H9 (cell line): ENCODE data around the gene GYS1. TPM values are rescaled to one million over a fixed set of nuclear protein-coding genes. Genes with fewer than 3 reads are reported as not detected.
"Not testable (repeated sequence)": the region's sequence is repeated elsewhere in the genome, so short reads cannot be mapped to it uniquely, and the experiment has no call there.

Experiments used
- DNase-seq: peaks from one replicate; pipeline ENCODE4 v3.0.0-alpha.2; 2017
- H2AFZ ChIP-seq: one replicate; pipeline ENCODE4 v1.6.1; 2013; ENCODE audit warnings: mild to moderate bottlenecking, low read length, control low read depth, moderate library complexity
- H2AK5ac ChIP-seq: 2 replicates; pipeline ENCODE4 v1.6.1; 2013; ENCODE audit warnings: low read length, control low read depth, mixed read lengths; ENCODE audit not compliant: insufficient read length
- H2BK120ac ChIP-seq: one replicate; pipeline ENCODE4 v1.6.1; 2013; ENCODE audit warnings: low read depth, mild to moderate bottlenecking, low read length, control low read depth, inconsistent platforms; ENCODE audit not compliant: poor library complexity, severe bottlenecking
- H2BK12ac ChIP-seq: 2 replicates; pipeline ENCODE4 v1.6.1; 2013; ENCODE audit warnings: low read length, control low read depth, mixed read lengths, low read depth; ENCODE audit not compliant: insufficient read length
- H2BK15ac ChIP-seq: 2 replicates; pipeline ENCODE4 v1.6.1; 2013; ENCODE audit warnings: low read depth, low read length, control low read depth
- H2BK20ac ChIP-seq: one replicate; pipeline ENCODE4 v1.6.1; 2013; ENCODE audit warnings: low read depth, mild to moderate bottlenecking, low read length, control low read depth, inconsistent platforms; ENCODE audit not compliant: poor library complexity, severe bottlenecking
- H2BK5ac ChIP-seq: 2 replicates; pipeline ENCODE4 v1.6.1; 2013; ENCODE audit warnings: low read length, control low read depth, mixed read lengths; ENCODE audit not compliant: insufficient read length
- H3K14ac ChIP-seq: 2 replicates; pipeline ENCODE4 v1.6.1; 2013; ENCODE audit warnings: low read length, control low read depth; ENCODE audit not compliant: insufficient read depth
- H3K18ac ChIP-seq: 2 replicates; pipeline ENCODE4 v1.6.1; 2013; ENCODE audit warnings: low read depth, mild to moderate bottlenecking, mixed read lengths, low read length, control low read depth; ENCODE audit not compliant: insufficient read length
- H3K23ac ChIP-seq: 2 replicates; pipeline ENCODE4 v1.6.1; 2013; ENCODE audit warnings: low read length, control low read depth, mixed read lengths, low read depth; ENCODE audit not compliant: insufficient read length
- H3K23me2 ChIP-seq: 2 replicates; pipeline ENCODE4 v1.6.1; 2013; ENCODE audit warnings: low read depth, mild to moderate bottlenecking, mixed read lengths, low read length, control low read depth; ENCODE audit not compliant: insufficient read length, poor library complexity, severe bottlenecking
- H3K27ac ChIP-seq: 2 replicates; pipeline ENCODE4 v1.5.1; 2013; ENCODE audit warnings: low read length, control low read depth, mixed read lengths, low read depth; ENCODE audit not compliant: insufficient read length
- H3K27me3 ChIP-seq: 2 replicates; pipeline ENCODE4 v1.6.1; 2013; ENCODE audit warnings: low read length, control low read depth, inconsistent platforms; ENCODE audit not compliant: insufficient read depth
- H3K4ac ChIP-seq: 2 replicates; pipeline ENCODE4 v1.6.1; 2013; ENCODE audit warnings: low read depth, mild to moderate bottlenecking, control low read depth, inconsistent platforms, low read length, moderate library complexity
- H3K4me1 ChIP-seq: 2 replicates; pipeline ENCODE4 v1.6.1; 2013; ENCODE audit warnings: low read length, control low read depth, inconsistent platforms; ENCODE audit not compliant: insufficient read depth
- H3K4me2 ChIP-seq: 2 replicates; pipeline ENCODE4 v1.6.1; 2013; ENCODE audit warnings: low read length, control low read depth, mixed read lengths; ENCODE audit not compliant: insufficient read length, insufficient read depth
- H3K56ac ChIP-seq: 2 replicates; pipeline ENCODE4 v1.6.1; 2013; ENCODE audit warnings: low read depth, mild to moderate bottlenecking, mixed read lengths, low read length, control low read depth; ENCODE audit not compliant: insufficient read length
- H3K79me1 ChIP-seq: 2 replicates; pipeline ENCODE4 v1.6.1; 2013; ENCODE audit warnings: low read depth, mild to moderate bottlenecking, moderate library complexity, low read length, control low read depth, inconsistent platforms; ENCODE audit not compliant: insufficient read depth, poor library complexity, severe bottlenecking
- H3K79me2 ChIP-seq: 2 replicates; pipeline ENCODE4 v1.6.1; 2013; ENCODE audit warnings: low read length, control low read depth, inconsistent platforms; ENCODE audit not compliant: insufficient read depth
- H3K9ac ChIP-seq: 2 replicates; pipeline ENCODE4 v1.6.1; 2013; ENCODE audit warnings: low read length, control low read depth, mixed read lengths; ENCODE audit not compliant: insufficient read length; ENCODE audit errors: extremely low read depth
- H3K9me3 ChIP-seq: one replicate; pipeline ENCODE4 v1.6.1; 2013; ENCODE audit warnings: low read depth, low read length, inconsistent platforms; ENCODE audit not compliant: control insufficient read depth
- H3T11ph ChIP-seq: one replicate; pipeline ENCODE4 v1.6.1; 2013; ENCODE audit warnings: mild to moderate bottlenecking, low read length, control low read depth, inconsistent platforms
- H4K20me1 ChIP-seq: one replicate; pipeline ENCODE4 v1.6.1; 2013; ENCODE audit not compliant: control insufficient read depth, insufficient read length, insufficient read depth
- H4K5ac ChIP-seq: 2 replicates; pipeline ENCODE4 v1.6.1; 2013; ENCODE audit warnings: low read depth, mild to moderate bottlenecking, mixed read lengths, low read length, control low read depth; ENCODE audit not compliant: insufficient read length
- H4K8ac ChIP-seq: replicated peaks from 2 replicates; pipeline ENCODE4 v1.6.1; 2013; ENCODE audit warnings: low read length, control low read depth, mixed read lengths, low read depth; ENCODE audit not compliant: insufficient read length
- H4K91ac ChIP-seq: 2 replicates; pipeline ENCODE4 v1.6.1; 2013; ENCODE audit warnings: low read depth, mild to moderate bottlenecking, moderate library complexity, mixed read lengths, low read length, control low read depth; ENCODE audit not compliant: insufficient read length
- H3K27ac Mint-ChIP-seq, 3 experiments: 2 replicates in 2 of 3; 3 replicates in 1 of 3; pipeline ENCODE4 v1.8.0; 2020 to 2021; ENCODE audit warnings: mixed read lengths in 3 of 3, mild to moderate bottlenecking in 1 of 3, moderate library complexity in 1 of 3
- H3K27me3 Mint-ChIP-seq: 2 replicates; pipeline ENCODE4 v1.8.0; 2021; ENCODE audit warnings: low read depth, mild to moderate bottlenecking, moderate library complexity, mixed read lengths
- H3K36me3 Mint-ChIP-seq, 3 experiments: 2 replicates in 2 of 3; 3 replicates in 1 of 3; pipeline ENCODE4 v1.8.0; 2020 to 2021; ENCODE audit warnings: low read depth in 3 of 3, mixed read lengths in 3 of 3; ENCODE audit not compliant: insufficient read depth in 1 of 3
- H3K4me1 Mint-ChIP-seq, 2 experiments: 2 replicates each; pipeline ENCODE4 v1.8.0; 2020; ENCODE audit warnings: mixed read lengths in 2 of 2
- H3K4me3 Mint-ChIP-seq, 2 experiments: 2 replicates in 1 of 2; 3 replicates in 1 of 2; pipeline ENCODE4 v1.8.0; 2020 to 2021; ENCODE audit warnings: mild to moderate bottlenecking in 2 of 2, mixed read lengths in 2 of 2, moderate library complexity in 1 of 2
- H3K9me3 Mint-ChIP-seq, 2 experiments: 2 replicates in 1 of 2; 3 replicates in 1 of 2; pipeline ENCODE4 v1.8.0; 2020; ENCODE audit warnings: mild to moderate bottlenecking in 2 of 2, mixed read lengths in 2 of 2, moderate library complexity in 1 of 2
- WGBS: extraction: QIAGEN DNeasy Blood & Tissue Kit; methylation state at CpG from one replicate; pipeline ENCODE4 v1.1.7; 2013; ENCODE audit warnings: missing lambda C conversion rate, low lambda C conversion rate, mixed read lengths; ENCODE audit not compliant: insufficient read length; ENCODE audit errors: extremely low coverage; 5-methylcytosine and 5-hydroxymethylcytosine counted together
- total RNA-seq: library from RNA; stranded (reverse); gene quantifications from 2 replicates; pipeline ENCODE4 v1.2.1, GENCODE V29; 2021

GYS1 gene
- total RNA-seq, 1 experiment from 2014 or later = 44.3 TPM

DNA sequence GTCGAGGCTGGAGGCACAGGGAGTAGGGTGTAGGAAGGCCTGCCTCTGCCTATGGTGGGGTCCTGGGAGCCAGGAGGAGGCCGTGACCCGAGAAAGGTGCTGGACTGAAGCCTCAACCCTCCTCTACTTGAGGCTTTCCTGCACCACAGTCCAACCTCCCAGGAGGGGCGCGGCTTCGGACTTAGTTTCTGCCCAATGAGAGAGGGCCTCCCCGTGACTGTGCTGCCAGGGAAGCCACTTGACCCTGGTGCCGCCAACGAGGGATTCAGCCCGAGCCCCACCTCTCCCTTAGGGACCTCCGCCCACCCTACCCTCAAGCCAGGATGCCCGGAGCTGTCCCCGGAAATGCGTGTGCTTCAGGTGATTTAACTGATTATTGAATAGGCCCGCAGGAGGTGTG, 31.1 kb upstream of the GYS1 start, which contains the start of gene CGB3:
Gene CGB3 (minus strand): TSS at position 101 of the 400 bp plus-strand sequence. CDS start 362 bp downstream, outside the sequence.
- peaks cover 42% of the 10 kb centered on the region for H3K27me3 Mint-ChIP-seq
- H3K36me3 Mint-ChIP-seq, H3K79me1 ChIP-seq, DNase-seq, H2BK5ac ChIP-seq, H3K56ac ChIP-seq, H3K9me3 Mint-ChIP-seq, H3K4ac ChIP-seq, H3K14ac ChIP-seq, H4K20me1 ChIP-seq, H3K9me3 ChIP-seq, H3K27me3 ChIP-seq, H3K4me1 ChIP-seq, H2AFZ ChIP-seq, H3K4me2 ChIP-seq, H3K18ac ChIP-seq, H3K23ac ChIP-seq, H3K27ac ChIP-seq, H4K5ac ChIP-seq, H3T11ph ChIP-seq, H2AK5ac ChIP-seq, H4K8ac ChIP-seq, H3K23me2 ChIP-seq, H2BK15ac ChIP-seq, H3K79me2 ChIP-seq, H4K91ac ChIP-seq, H2BK120ac ChIP-seq, H3K27ac Mint-ChIP-seq, H2BK12ac ChIP-seq, H3K9ac ChIP-seq, H3K4me3 Mint-ChIP-seq, H2BK20ac ChIP-seq: not testable (repeated sequence)
- no CpG with 5 or more reads among the region's 15 CpGs for WGBS
- peaks cover 12 to 20% of the 10 kb centered on the region in 2 experiments for H3K4me1 Mint-ChIP-seq
